D721Med (cell line): ENCODE measurements around the gene CDH23.

Experiments
- DNase-seq: peaks from one replicate; pipeline ENCODE4 v3.0.0; 2011; ENCODE audit warnings: low spot score; ENCODE audit not compliant: insufficient read length
- FAIRE-seq: peaks from 2 replicates; lab custom pipeline; 2011; peaks lifted over from hg19 to GRCh38; lab: Jason Lieb, UNC
- TF ChIP-seq, protein P1 (sequence below): IDR thresholded peaks from 2 replicates; pipeline ENCODE4 v1.5.1; 2012; ENCODE audit warnings: mild to moderate bottlenecking, control low read depth; ENCODE audit not compliant: insufficient read depth; ENCODE audit errors: missing control alignments

The CDH23 gene

DNA sequence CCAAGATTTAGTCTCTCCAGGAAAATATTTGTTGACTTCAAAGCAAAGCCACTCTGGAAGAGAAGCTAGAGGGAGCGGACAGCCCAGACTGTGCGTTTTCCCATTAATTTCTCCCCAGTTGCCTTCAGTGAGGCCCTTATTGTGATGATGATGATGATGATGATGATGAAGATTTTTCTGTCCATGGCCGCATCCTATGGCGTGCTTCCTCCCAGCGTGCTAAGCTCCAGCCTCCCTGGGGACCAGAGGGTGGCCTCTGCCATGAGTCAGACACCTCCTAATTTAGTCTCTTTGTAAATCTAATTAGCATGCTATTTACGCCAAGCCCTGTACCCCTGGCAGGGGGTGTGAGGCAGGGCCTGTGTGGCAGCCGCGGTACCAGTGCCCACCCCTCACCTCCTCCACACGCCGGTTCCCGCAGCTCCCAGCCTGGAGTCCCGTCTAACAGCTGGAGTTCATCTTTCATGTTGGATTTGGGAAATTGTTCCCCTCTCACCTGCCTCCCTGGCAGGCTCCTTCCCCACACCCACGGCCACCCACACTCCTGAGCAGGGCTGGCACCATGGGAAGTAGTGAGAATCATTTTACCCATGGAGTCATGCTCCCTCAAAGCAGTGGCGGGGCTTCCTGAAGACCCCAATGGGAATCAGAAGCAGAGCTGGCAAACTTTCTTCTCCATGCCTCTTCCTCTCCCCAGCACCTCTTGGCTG lies 230.7 kb downstream of the CDH23 start:
- DNase-seq: no peak
- TF ChIP-seq, protein P1, sequence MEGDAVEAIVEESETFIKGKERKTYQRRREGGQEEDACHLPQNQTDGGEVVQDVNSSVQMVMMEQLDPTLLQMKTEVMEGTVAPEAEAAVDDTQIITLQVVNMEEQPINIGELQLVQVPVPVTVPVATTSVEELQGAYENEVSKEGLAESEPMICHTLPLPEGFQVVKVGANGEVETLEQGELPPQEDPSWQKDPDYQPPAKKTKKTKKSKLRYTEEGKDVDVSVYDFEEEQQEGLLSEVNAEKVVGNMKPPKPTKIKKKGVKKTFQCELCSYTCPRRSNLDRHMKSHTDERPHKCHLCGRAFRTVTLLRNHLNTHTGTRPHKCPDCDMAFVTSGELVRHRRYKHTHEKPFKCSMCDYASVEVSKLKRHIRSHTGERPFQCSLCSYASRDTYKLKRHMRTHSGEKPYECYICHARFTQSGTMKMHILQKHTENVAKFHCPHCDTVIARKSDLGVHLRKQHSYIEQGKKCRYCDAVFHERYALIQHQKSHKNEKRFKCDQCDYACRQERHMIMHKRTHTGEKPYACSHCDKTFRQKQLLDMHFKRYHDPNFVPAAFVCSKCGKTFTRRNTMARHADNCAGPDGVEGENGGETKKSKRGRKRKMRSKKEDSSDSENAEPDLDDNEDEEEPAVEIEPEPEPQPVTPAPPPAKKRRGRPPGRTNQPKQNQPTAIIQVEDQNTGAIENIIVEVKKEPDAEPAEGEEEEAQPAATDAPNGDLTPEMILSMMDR: no peak
- FAIRE-seq: no peak

- DNase-seq: no peak
- FAIRE-seq: no peak
These were observed 231.2 kb downstream of the CDH23 start for GRCh38 chr10:71627956-71628355.

DNA sequence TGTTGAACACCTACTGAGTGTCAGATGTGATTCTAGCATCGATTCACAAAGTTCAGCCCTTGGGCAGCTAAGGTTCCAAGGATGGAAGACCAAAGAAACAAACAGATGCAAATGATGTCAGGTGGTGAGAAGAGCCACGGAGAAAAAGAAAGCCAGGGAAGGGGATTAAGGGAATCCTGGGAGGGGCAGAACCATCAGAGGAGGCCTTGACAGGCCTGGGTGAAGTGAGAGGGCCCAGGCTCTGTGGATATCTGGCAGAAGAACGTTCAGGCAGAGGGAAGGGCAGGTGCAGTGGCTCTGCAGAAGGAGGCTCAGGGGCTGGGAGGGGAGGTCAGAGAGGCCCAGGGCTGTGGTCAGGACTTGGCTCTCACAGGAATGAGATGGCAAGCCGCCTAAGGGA lies 232.4 kb downstream of the CDH23 start:
- TF ChIP-seq, protein P1: no peak
- no peak for DNase-seq
- no peak for FAIRE-seq

More at GRCh38 chr10:71627956-71628355, 231.2 kb downstream of the CDH23 start:
- TF ChIP-seq, protein P1: no peak

- DNase-seq: no peak
- FAIRE-seq: no peak
- TF ChIP-seq, protein P1: no peak
These were observed 233.4 kb downstream of the CDH23 start for GRCh38 chr10:71630168-71630567.

DNA sequence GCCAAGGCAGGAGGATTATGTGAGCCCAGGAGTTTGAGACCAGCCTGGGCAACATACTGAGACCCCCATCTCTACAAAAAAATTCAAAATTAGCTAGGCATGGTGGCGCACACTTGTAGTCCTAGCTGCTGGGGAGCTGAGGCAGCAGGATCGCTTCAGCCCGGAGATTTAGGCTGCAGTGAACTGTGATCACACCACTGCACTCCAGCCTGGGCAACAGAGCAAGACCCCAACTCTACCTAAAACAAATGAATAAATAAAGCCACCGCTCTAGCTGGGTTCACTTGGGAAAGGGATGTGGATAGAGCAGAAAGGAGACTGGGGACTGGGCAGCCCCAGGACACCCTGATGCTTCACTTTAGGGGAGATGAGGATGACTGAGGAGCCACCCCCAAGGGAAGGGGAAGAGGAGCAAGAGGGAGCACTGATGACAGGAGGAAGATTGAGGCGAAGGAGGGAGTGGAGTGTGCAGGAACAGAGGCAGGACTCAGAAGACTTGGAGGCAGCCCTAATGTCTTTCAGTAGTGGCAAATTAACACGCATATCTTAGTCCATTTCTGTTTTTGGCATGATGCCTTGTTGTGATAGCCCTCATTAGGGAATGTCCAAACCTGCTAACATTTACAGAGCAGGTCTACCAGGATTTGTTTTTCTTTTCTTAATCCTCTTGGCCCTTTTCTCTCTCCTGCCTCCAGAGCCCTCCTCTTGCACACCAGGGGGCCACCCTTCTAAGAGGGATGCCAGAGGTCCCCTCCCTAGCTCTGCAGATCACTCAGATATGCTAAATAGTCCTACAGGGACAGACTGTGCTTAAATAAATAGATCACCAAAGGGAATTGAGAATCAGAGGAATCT lies 234.5 kb downstream of the CDH23 start:
- no peak for DNase-seq
- no peak for FAIRE-seq
- TF ChIP-seq, protein P1: no peak

DNA sequence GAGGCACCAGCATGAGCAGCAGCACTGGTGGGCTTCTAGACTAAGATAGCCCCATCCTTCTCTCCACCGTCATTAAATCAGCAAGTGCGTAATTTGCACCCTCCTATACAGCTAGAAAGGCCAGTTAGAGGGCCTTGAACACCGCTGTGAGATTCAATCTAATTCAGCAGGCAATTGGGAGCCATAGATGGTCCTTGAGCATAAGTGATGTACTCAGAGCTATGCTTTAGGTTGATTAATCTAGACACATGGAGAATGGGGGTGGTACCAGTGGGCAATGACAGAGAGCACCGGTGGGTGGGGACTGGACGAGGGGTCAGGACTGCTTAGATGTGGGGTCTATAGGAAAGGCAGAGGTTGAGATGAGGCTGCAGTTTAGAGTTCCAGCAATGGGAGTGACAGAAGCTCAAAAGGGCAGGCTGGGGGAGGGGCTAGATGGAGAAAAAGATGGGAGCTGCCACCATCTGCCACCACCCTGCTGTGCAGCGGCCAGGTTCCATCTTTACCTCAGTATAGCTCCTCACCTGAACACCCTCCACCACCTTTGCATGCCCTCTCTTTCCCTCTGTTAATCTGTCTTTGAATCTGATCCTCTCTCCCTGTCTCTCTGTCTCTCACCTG lies 235.6 kb downstream of the CDH23 start:
- DNase-seq: no peak
- FAIRE-seq: no peak
- TF ChIP-seq, protein P1: no peak
